Measurements from ENCODE around the gene BMPR1B. TPM values are rescaled to one million over a fixed set of nuclear protein-coding genes. Genes with fewer than 3 reads are reported as not detected.

BMPR1B gene
- total RNA-seq, 1 experiment from 2014 or later = 0.35 TPM

- Histone ChIP-seq H3K14ac (ENCODE audit: insufficient read depth, low read length) (no peak overlapping the region), H3K27ac (ENCODE audit: insufficient read length, low read depth, low read length) (no peak overlapping the region), H3K4me2 (ENCODE audit: insufficient read depth, insufficient read length, low read length) (no peak overlapping the region), H4K5ac (ENCODE audit: insufficient read length, low read depth, low read length) (no peak overlapping the region), H3K4me1 (ENCODE audit: insufficient read depth, low read length) (no peaks in the 10 kb centered on the region), H3K9ac (ENCODE audit: extremely low read depth, insufficient read length, low read length) (no peak overlapping the region), H4K20me1 (ENCODE audit: control insufficient read depth, insufficient read depth, insufficient read length) (no peaks in the 10 kb centered on the region), H2BK20ac (ENCODE audit: low read depth, low read length, poor library complexity, severe bottlenecking) (no peak overlapping the region), H2AFZ (ENCODE audit: low read length) (no peak overlapping the region), H2BK12ac (ENCODE audit: insufficient read length, low read depth, low read length) (no peak overlapping the region), H3K23ac (ENCODE audit: insufficient read length, low read depth, low read length) (no peak overlapping the region), H3T11ph (ENCODE audit: low read length) (no peak overlapping the region), H2BK120ac (ENCODE audit: low read depth, low read length, poor library complexity, severe bottlenecking) (no peak overlapping the region), H3K79me1 (ENCODE audit: insufficient read depth, low read depth, low read length, poor library complexity, severe bottlenecking) (no peaks in the 10 kb centered on the region), H3K4ac (ENCODE audit: low read depth, low read length) (no peak overlapping the region), H3K56ac (ENCODE audit: insufficient read length, low read depth, low read length) (no peak overlapping the region), H3K23me2 (ENCODE audit: insufficient read length, low read depth, low read length, poor library complexity, severe bottlenecking) (no peaks in the 10 kb centered on the region), H2AK5ac (ENCODE audit: insufficient read length, low read length) (no peak overlapping the region), H3K79me2 (ENCODE audit: insufficient read depth, low read length) (no peaks in the 10 kb centered on the region), H4K91ac (ENCODE audit: insufficient read length, low read depth, low read length) (no peak overlapping the region), H4K8ac (replicated peaks; ENCODE audit: insufficient read length, low read depth, low read length) (no peak overlapping the region), H3K9me3 (ENCODE audit: control insufficient read depth, low read depth, low read length) (no peaks in the 10 kb centered on the region), H2BK15ac (ENCODE audit: low read depth, low read length) (no peak overlapping the region), H3K27me3 (ENCODE audit: insufficient read depth, low read length) (no peaks in the 10 kb centered on the region), H2BK5ac (ENCODE audit: insufficient read length, low read length) (no peak overlapping the region), H3K18ac (ENCODE audit: insufficient read length, low read depth, low read length) (no peak overlapping the region)
- Mint-ChIP-seq H3K4me1 (no peaks in the 10 kb centered on the region), H3K36me3 (ENCODE audit: insufficient read depth in 1 of 3, low read depth in 3 of 3) (no peaks in the 10 kb centered on the region), H3K9me3 (no peaks in the 10 kb centered on the region), H3K4me3 (no peak overlapping the region), H3K27me3 (ENCODE audit: low read depth) (peaks cover 3% of the 10 kb centered on the region), H3K27ac (no peak overlapping the region; a peak in 1 of 7 replicates)
- DNase-seq = no peak
- WGBS (ENCODE audit: extremely low coverage, insufficient read length, low lambda C conversion rate) = no CpG with 5 or more reads among the region's 6 CpGs
- TF ChIP-seq, protein P1, sequence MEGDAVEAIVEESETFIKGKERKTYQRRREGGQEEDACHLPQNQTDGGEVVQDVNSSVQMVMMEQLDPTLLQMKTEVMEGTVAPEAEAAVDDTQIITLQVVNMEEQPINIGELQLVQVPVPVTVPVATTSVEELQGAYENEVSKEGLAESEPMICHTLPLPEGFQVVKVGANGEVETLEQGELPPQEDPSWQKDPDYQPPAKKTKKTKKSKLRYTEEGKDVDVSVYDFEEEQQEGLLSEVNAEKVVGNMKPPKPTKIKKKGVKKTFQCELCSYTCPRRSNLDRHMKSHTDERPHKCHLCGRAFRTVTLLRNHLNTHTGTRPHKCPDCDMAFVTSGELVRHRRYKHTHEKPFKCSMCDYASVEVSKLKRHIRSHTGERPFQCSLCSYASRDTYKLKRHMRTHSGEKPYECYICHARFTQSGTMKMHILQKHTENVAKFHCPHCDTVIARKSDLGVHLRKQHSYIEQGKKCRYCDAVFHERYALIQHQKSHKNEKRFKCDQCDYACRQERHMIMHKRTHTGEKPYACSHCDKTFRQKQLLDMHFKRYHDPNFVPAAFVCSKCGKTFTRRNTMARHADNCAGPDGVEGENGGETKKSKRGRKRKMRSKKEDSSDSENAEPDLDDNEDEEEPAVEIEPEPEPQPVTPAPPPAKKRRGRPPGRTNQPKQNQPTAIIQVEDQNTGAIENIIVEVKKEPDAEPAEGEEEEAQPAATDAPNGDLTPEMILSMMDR (conservative IDR thresholded peaks at IDR 0.05) = no peak
Measured at GRCh38 chr4:95197353-95197752, 439.6 kb downstream of the BMPR1B start.

All from H9 (cell line).